Transverse colon (tissue), 4 donors: Measurements from ENCODE around the gene CCN2. TPM values are rescaled to one million over a fixed set of nuclear protein-coding genes. Genes with fewer than 3 reads are reported as not detected.

ENCODE experiments used
- DNase-seq: peaks from one replicate; pipeline ENCODE4 v3.0.0-alpha.2; 2019
- H3K27ac ChIP-seq, 4 donors: fragments of 200-600 bp; sonication (generic); 2 replicates each; pipeline ENCODE4 v1.5.1; 2016 to 2018; ENCODE audit warnings: inconsistent platforms in 4 of 4
- H3K27me3 ChIP-seq: fragments of 200-600 bp; sonication (generic); 2 replicates; pipeline ENCODE4 v1.5.1; 2017; ENCODE audit warnings: inconsistent platforms
- H3K36me3 ChIP-seq, 4 donors: fragments of 200-600 bp; sonication (generic); 2 replicates each; pipeline ENCODE4 v1.5.1; 2017 to 2019; ENCODE audit warnings: inconsistent platforms in 4 of 4
- H3K4me1 ChIP-seq, 4 donors: fragments of 200-600 bp; sonication (generic); 2 replicates each; pipeline ENCODE4 v1.5.1; 2017 to 2020; ENCODE audit warnings: inconsistent platforms in 4 of 4
- H3K4me3 ChIP-seq, 4 donors: fragments of 200-600 bp; sonication (generic); 1 replicate in 1 of 4; 2 replicates in 3 of 4; pipeline versions ENCODE4 v1.5.1 to v1.6.1; 2017 to 2019; ENCODE audit warnings: inconsistent platforms in 4 of 4
- H3K9me3 ChIP-seq, 2 donors: fragments of 200-600 bp; sonication (generic); 2 replicates each; pipeline ENCODE4 v1.5.1; 2017 to 2019; ENCODE audit warnings: inconsistent platforms in 2 of 2
- CTCF ChIP-seq, 5 experiments: fragments of 200-600 bp in 3 of 5; fragments of 450-650 bp in 2 of 5; sonication (generic) in 3 of 5; IDR thresholded peaks; 1 replicate in 2 of 5; 2 replicates in 3 of 5; pipeline ENCODE4 v1.5.1; 2016 to 2017; ENCODE audit warnings: antibody characterized with exemption in 5 of 5, inconsistent platforms in 3 of 5, mild to moderate bottlenecking in 2 of 5, moderate library complexity in 1 of 5
- EP300 ChIP-seq: sonication (generic); formaldehyde crosslinking; IDR thresholded peaks from one replicate; pipeline ENCODE4 v1.6.1; 2017; ENCODE audit warnings: antibody characterized with exemption, low read depth
- POLR2A ChIP-seq: fragments of 450-650 bp; IDR thresholded peaks from one replicate; pipeline ENCODE4 v1.6.1; 2016; ENCODE audit warnings: antibody characterized with exemption, mild to moderate bottlenecking, moderate library complexity
- POLR2AphosphoS5 ChIP-seq, 3 donors: sonication (generic); formaldehyde crosslinking; IDR thresholded peaks; one replicate each; pipeline ENCODE4 v1.6.1; 2016; ENCODE audit warnings: antibody characterized with exemption in 3 of 3
- WGBS, 2 donors: methylation state at CpG; one replicate each; pipeline ENCODE4 v1.1.5; 2018; ENCODE audit warnings: low coverage in 1 of 2; 5-methylcytosine and 5-hydroxymethylcytosine counted together
- in situ Hi-C, 4 donors: fragments of 200-750 bp; cut with MboI; loops; one replicate each; pipeline versions ENCODE4 v1.15.0 to v1.15.1; 2017; ENCODE audit warnings: low sequenced_read_pairs in 3 of 4, low pct_ligation_motif_present in 1 of 4, low pct_unique_long_range_greater_than_20kb in 1 of 4
- intact Hi-C: fragments of 100-400 bp; cut with DNase I; formaldehyde crosslinking; loops from one replicate; pipeline ENCODE4 v1.15.1; 2023; ENCODE audit warnings: low total_unique reads
- total RNA-seq, 4 donors: library from RNA; depleted of rRNA; stranded (reverse); fragments of >200 nt; gene quantifications; one replicate each; pipeline ENCODE4 v1.1.0, GENCODE V29; 2016

Gene CCN2
- total RNA-seq, 4 donors from 2014 or later = 37.0 to 146 (median 58.0) TPM

- Histone ChIP-seq H3K27ac (no peak overlapping the region), H3K4me3 (no peak overlapping the region), H3K4me1 (no peaks in the 10 kb centered on the region), H3K9me3 (no peaks in the 10 kb centered on the region), H3K36me3 (no peaks in the 10 kb centered on the region), H3K27me3 (no peaks in the 10 kb centered on the region)
- intact Hi-C loops = no loop called here
- WGBS, 2 donors = 75 to 80% methylated on average over 4 of the region's 4 CpGs
- in situ Hi-C loops = no loop called here
- no peak for DNase-seq
- TF ChIP-seq EP300 (no peak), CTCF (IDR thresholded peaks at IDR 0.05) (no peak), POLR2AphosphoS5 (IDR thresholded peaks at IDR 0.05) (no peak), POLR2A (no peak)
These were observed 37.9 kb upstream of the CCN2 start for GRCh38 chr6:131989036-131989435.

GRCh38 chr6:131982740-131983259, 31.6 kb upstream of the CCN2 start:
- H3K4me3 ChIP-seq = no peak overlapping the region
- intact Hi-C loops (no loop called here), in situ Hi-C loops (no loop called here)
- H3K4me1 ChIP-seq = peaks cover 6 to 30% (median 11%) of the 10 kb centered on the region in 4 donors
- TF ChIP-seq POLR2A = no peak
- TF ChIP-seq CTCF (IDR thresholded peaks at IDR 0.05) = no peak
- H3K27ac ChIP-seq = peak overlapping the region in 1 of 4 donors; percentile 65
- H3K9me3 ChIP-seq = no peaks in the 10 kb centered on the region
- H3K36me3 ChIP-seq = no peaks in the 10 kb centered on the region
- 84 to 89% methylated on average over 2 of the region's 2 CpGs for WGBS, 2 donors
- no peaks in the 10 kb centered on the region for H3K27me3 ChIP-seq
- no peak for DNase-seq

GRCh38 chr6:131981624-131981978, 30.4 kb upstream of the CCN2 start:
- Histone ChIP-seq H3K4me1 (peaks cover 6 to 35% (median 15%) of the 10 kb centered on the region in 4 donors), H3K9me3 (no peaks in the 10 kb centered on the region), H3K27me3 (no peaks in the 10 kb centered on the region), H3K36me3 (no peaks in the 10 kb centered on the region), H3K27ac (peak overlapping the region; percentile 62 to 66 (median 65)), H3K4me3 (no peak overlapping the region)
- in situ Hi-C loops (no loop called here), intact Hi-C loops (no loop called here)
- TF ChIP-seq POLR2A (no peak), POLR2AphosphoS5 (IDR thresholded peaks at IDR 0.05) (no peak), EP300 (no peak), CTCF (IDR thresholded peaks at IDR 0.05) (no peak)
- DNase-seq = no peak
- WGBS, 2 donors = 73 to 92% methylated on average over 3 of the region's 3 CpGs

GRCh38 chr6:131980791-131981623, 29.8 kb upstream of the CCN2 start:
- Histone ChIP-seq H3K27ac (peak overlapping the region; percentile 62 to 66 (median 65)), H3K36me3 (no peaks in the 10 kb centered on the region), H3K27me3 (no peaks in the 10 kb centered on the region), H3K9me3 (no peaks in the 10 kb centered on the region), H3K4me3 (no peak overlapping the region), H3K4me1 (peaks cover 6 to 37% (median 16%) of the 10 kb centered on the region in 4 donors)
- TF ChIP-seq POLR2AphosphoS5 (IDR thresholded peaks at IDR 0.05) = peak in 2 of 3 donors; percentile 18 to 32
- TF ChIP-seq POLR2A = no peak
- WGBS, 2 donors = 40 to 44% methylated on average over 8 of the region's 8 CpGs
- in situ Hi-C loops = no loop called here
- intact Hi-C loops = no loop called here
- DNase-seq = peak; percentile 41
